SK-N-SH treated with all-trans-retinoic acid at 6 μM for 48 hours (cell line): ENCODE data around the gene NTN1.

Source experiments
- ATAC-seq: fragments of 200-7000 bp; cut with Tn5 transposase; 3 replicates; pipeline ENCODE4 v1.9.1; 2020; ENCODE audit warnings: mild to moderate bottlenecking, moderate library complexity
- ARNTL ChIP-seq: fragments of 450-650 bp; formaldehyde crosslinking; IDR thresholded peaks from 2 replicates; pipeline ENCODE4 v1.5.0; 2020; ENCODE audit warnings: low read depth, mild to moderate bottlenecking, moderate library complexity, borderline replicate concordance
- BACH2 ChIP-seq: fragments of 250-450 bp; sonication (Bioruptor Pico); IDR thresholded peaks from 2 replicates; pipeline ENCODE4 v1.9.0; 2021; ENCODE audit warnings: mild to moderate bottlenecking, borderline replicate concordance
- CREB5 ChIP-seq: fragments of 250-450 bp; sonication (Bioruptor Pico); IDR thresholded peaks from 2 replicates; pipeline ENCODE4 v1.5.1; 2020; ENCODE audit warnings: low read depth, mild to moderate bottlenecking, moderate library complexity
- CSDC2 ChIP-seq: fragments of 250-450 bp; sonication (Bioruptor Pico); IDR thresholded peaks from 2 replicates; pipeline ENCODE4 v1.5.0; 2020; ENCODE audit warnings: mild to moderate bottlenecking, moderate library complexity
- CSRNP3 ChIP-seq: fragments of 250-450 bp; sonication (Bioruptor Pico); IDR thresholded peaks from 2 replicates; pipeline ENCODE4 v1.5.1; 2021; ENCODE audit warnings: mild to moderate bottlenecking, moderate library complexity
- ESRRG ChIP-seq: fragments of 250-450 bp; sonication (Bioruptor Pico); IDR thresholded peaks from 2 replicates; pipeline ENCODE4 v1.6.1; 2021; ENCODE audit warnings: mild to moderate bottlenecking
- ISL1 ChIP-seq: fragments of 250-450 bp; sonication (Bioruptor Pico); IDR thresholded peaks from 2 replicates; pipeline ENCODE4 v2.1.2; 2022; ENCODE audit warnings: mild to moderate bottlenecking, moderate library complexity
- OSR1 ChIP-seq: fragments of 250-450 bp; sonication (Bioruptor Pico); IDR thresholded peaks from 2 replicates; pipeline ENCODE4 v1.8.0; 2022; ENCODE audit warnings: moderate library complexity, mild to moderate bottlenecking, inconsistent platforms
- PATZ1 ChIP-seq: fragments of 250-450 bp; sonication (Bioruptor Pico); IDR thresholded peaks from 2 replicates; pipeline ENCODE4 v1.8.0; 2020; ENCODE audit warnings: mild to moderate bottlenecking, moderate library complexity, borderline replicate concordance
- POU6F1 ChIP-seq: fragments of 250-450 bp; sonication (Bioruptor Pico); IDR thresholded peaks from 2 replicates; pipeline ENCODE4 v1.8.0; 2021; ENCODE audit warnings: low read depth, mild to moderate bottlenecking, moderate library complexity, borderline replicate concordance
- PPARA ChIP-seq: fragments of 250-450 bp; sonication (Bioruptor Pico); IDR thresholded peaks from 2 replicates; pipeline ENCODE4 v1.5.0; 2020; ENCODE audit warnings: mild to moderate bottlenecking, borderline replicate concordance
- SNAI2 ChIP-seq: fragments of 250-450 bp; sonication (Bioruptor Pico); IDR thresholded peaks from 2 replicates; pipeline ENCODE4 v1.5.0; 2020; ENCODE audit warnings: mild to moderate bottlenecking, moderate library complexity
- TCF4 ChIP-seq: fragments of 250-450 bp; sonication (Bioruptor Pico); IDR thresholded peaks from 2 replicates; pipeline ENCODE4 v1.8.0; 2021; ENCODE audit warnings: mild to moderate bottlenecking, moderate library complexity, borderline replicate concordance
- TOX ChIP-seq: fragments of 250-450 bp; sonication (Bioruptor Pico); IDR thresholded peaks from 2 replicates; pipeline ENCODE4 v1.8.0; 2021; ENCODE audit warnings: mild to moderate bottlenecking, moderate library complexity, borderline replicate concordance
- TSHZ2 ChIP-seq: fragments of 250-450 bp; sonication (Bioruptor Pico); IDR thresholded peaks from 2 replicates; pipeline ENCODE4 v1.5.0; 2020; ENCODE audit warnings: mild to moderate bottlenecking, moderate library complexity
- ZFP3 ChIP-seq: fragments of 250-450 bp; sonication (Bioruptor Pico); IDR thresholded peaks from 2 replicates; pipeline ENCODE4 v1.5.0; 2020; ENCODE audit warnings: mild to moderate bottlenecking, moderate library complexity
- ZNF565 ChIP-seq: fragments of 450-650 bp; formaldehyde crosslinking; conservative IDR thresholded peaks from 2 replicates; pipeline ENCODE4 v1.5.0; 2020; ENCODE audit warnings: low read depth, mild to moderate bottlenecking, moderate library complexity
- ZNF70 ChIP-seq: fragments of 450-650 bp; formaldehyde crosslinking; IDR thresholded peaks from 2 replicates; pipeline ENCODE4 v1.5.0; 2020; ENCODE audit warnings: mild to moderate bottlenecking, moderate library complexity
- ZNF8 ChIP-seq: fragments of 450-650 bp; formaldehyde crosslinking; IDR thresholded peaks from 2 replicates; pipeline ENCODE4 v1.5.0; 2020; ENCODE audit warnings: mild to moderate bottlenecking, moderate library complexity

The NTN1 gene

GRCh38 chr17:9018726-9019125 is 2.6 kb upstream of the NTN1 start:
- TF ChIP-seq CSDC2 = no peak
- no peak for TF ChIP-seq BACH2
- no peak for TF ChIP-seq TSHZ2 (CRISPR knock-in tag)
- no peak for TF ChIP-seq TOX (CRISPR knock-in tag)
- no peak for TF ChIP-seq ISL1 (CRISPR knock-in tag)
- no peak for TF ChIP-seq ZFP3 (CRISPR knock-in tag)
- no peak for TF ChIP-seq CREB5 (CRISPR knock-in tag)
- TF ChIP-seq ZNF8 (CRISPR knock-in tag) = no peak
- no peak for TF ChIP-seq ESRRG
- TF ChIP-seq ZNF565 (CRISPR knock-in tag) = no peak
- TF ChIP-seq, all 23 proteins: peak for 0
- no peak for ATAC-seq

GRCh38 chr17:9020096-9020823 is 1.1 kb upstream of the NTN1 start:
- TF ChIP-seq CSDC2 (no peak), CSRNP3 (no peak), OSR1 (CRISPR knock-in tag) (no peak), ZNF70 (CRISPR knock-in tag) (no peak), TOX (CRISPR knock-in tag) (no peak), ZNF565 (CRISPR knock-in tag) (no peak), SNAI2 (no peak)
- ATAC-seq = no peak

- no peak; the same call in 2 of the 3 replicates for ATAC-seq
- TF ChIP-seq ARNTL (CRISPR knock-in tag) = no peak
- no peak for TF ChIP-seq SNAI2
- TF ChIP-seq CREB5 (CRISPR knock-in tag) = no peak
- TF ChIP-seq TSHZ2 (CRISPR knock-in tag) = no peak
- no peak for TF ChIP-seq PPARA
- no peak for TF ChIP-seq PATZ1 (CRISPR knock-in tag)
- TF ChIP-seq ISL1 (CRISPR knock-in tag) = no peak
- TF ChIP-seq ZNF8 (CRISPR knock-in tag) = no peak
- no peak for TF ChIP-seq POU6F1 (CRISPR knock-in tag)
- TF ChIP-seq TCF4 = no peak
Measured at GRCh38 chr17:9020824-9021157, 519 bp upstream of the NTN1 start.
